ENCODE measurements around the gene ZBTB45.

Gene ZBTB45

DNA sequence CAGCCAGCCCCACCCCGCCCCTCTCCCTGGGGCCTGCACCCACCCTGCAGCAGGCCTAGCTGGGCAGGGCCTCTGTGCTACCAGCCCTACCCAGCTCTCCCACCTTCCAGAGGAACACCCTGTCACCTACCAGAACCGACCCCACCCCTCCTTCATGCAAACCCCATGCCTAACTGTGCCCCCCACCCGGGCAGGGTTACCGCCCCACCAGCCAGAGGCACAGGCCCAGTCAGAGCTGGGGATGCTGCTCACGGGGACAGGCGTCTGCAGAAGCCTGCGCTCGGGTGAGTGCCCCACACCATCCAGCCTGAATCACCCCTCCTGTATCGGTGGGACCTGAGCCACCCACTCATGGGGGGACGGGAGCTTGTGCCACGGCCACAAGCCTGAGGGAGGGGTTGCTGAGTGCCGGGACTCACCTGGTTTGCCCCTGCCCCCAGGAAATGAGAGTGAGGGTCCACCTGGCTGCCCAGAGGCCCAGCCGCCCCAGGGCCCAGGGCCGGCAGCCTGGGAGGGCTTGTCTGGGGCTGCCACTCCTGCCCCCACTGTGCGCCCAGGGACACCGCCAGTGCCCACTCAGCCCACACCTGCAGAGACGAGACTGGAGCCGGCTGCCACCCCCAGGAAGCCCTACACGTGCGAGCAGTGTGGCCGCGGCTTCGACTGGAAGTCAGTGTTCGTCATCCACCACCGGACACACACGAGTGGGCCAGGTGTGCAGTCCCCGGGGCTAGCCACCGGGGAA, 39.7 kb downstream of the ZBTB45 start:
- no peaks in the 10 kb centered on the region for H3K9me3 ChIP-seq (ENCODE audit: control insufficient read depth, insufficient read depth, low read depth, low read length)
- ChIA-PET POLR2A (interaction anchor here (1.0 kb wide), 2 partner anchors 64 to 118 kb away, joined by 3 read pairs; partner anchors contain the start of genes TRIM28 and ZNF497), CTCF (interaction anchor here (0.6 kb wide), 1 partner anchor 428 kb away, joined by 4 read pairs; no protein-coding TSS in a partner anchor)
- TF ChIP-seq HOXD13 (CRISPR knock-in tag; IDR thresholded peaks at IDR 0.05; ENCODE audit: borderline replicate concordance) (peak; percentile 51; the same call in 1 of the 2 replicates), ZNF837 (tag by site-specific recombination; IDR thresholded peaks at IDR 0.05) (no peak), KLF1 (tag by site-specific recombination; IDR thresholded peaks at IDR 0.05) (peak; percentile 79)
- H3K4me3 ChIP-seq (ENCODE audit: low read depth, low read length): no peak overlapping the region
- peaks cover 6% of the 10 kb centered on the region; the same call in 1 of the 2 replicates for H3K4me1 ChIP-seq (ENCODE audit: control insufficient read depth, insufficient read depth, low read length)
- peaks cover 4 to 39% of the 10 kb centered on the region in 2 experiments; a peak in 2 of 3 replicates for H3K36me3 ChIP-seq (ENCODE audit: control insufficient read depth in 2 of 2, insufficient read depth in 1 of 2, low read length in 2 of 2)
- no peak overlapping the region for H3K27ac ChIP-seq (ENCODE audit: extremely low read depth, low read depth, low read length)

- H3K4me3 ChIP-seq (ENCODE audit: low read depth, low read length): no peak overlapping the region
- ChIA-PET CTCF (interaction anchor here (0.6 to 0.8 kb wide), 3 partner anchors 8 to 427 kb away, joined by 3 to 8 read pairs (median 4); no protein-coding TSS in a partner anchor), POLR2A (interaction anchor here (1.0 kb wide), 2 partner anchors 65 to 117 kb away, joined by 3 read pairs; partner anchors contain the start of genes TRIM28 and ZNF497)
- H3K27ac ChIP-seq (ENCODE audit: extremely low read depth, low read depth, low read length): no peak overlapping the region
- peaks cover 4 to 39% of the 10 kb centered on the region in 2 experiments; a peak in 2 of 3 replicates for H3K36me3 ChIP-seq (ENCODE audit: control insufficient read depth in 2 of 2, insufficient read depth in 1 of 2, low read length in 2 of 2)
- H3K9me3 ChIP-seq (ENCODE audit: control insufficient read depth, insufficient read depth, low read depth, low read length): no peaks in the 10 kb centered on the region
- TF ChIP-seq ZNF416 (tag by site-specific recombination; IDR thresholded peaks at IDR 0.05) (no peak), ZNF658 (tag by site-specific recombination; IDR thresholded peaks at IDR 0.05) (no peak), ZNF670 (tag by site-specific recombination; IDR thresholded peaks at IDR 0.05; ENCODE audit: low read depth) (no peak), ZEB2 (tag by site-specific recombination; IDR thresholded peaks at IDR 0.05) (no peak), WT1 (tag by site-specific recombination; IDR thresholded peaks at IDR 0.05) (no peak), KLF8 (tag by site-specific recombination; IDR thresholded peaks at IDR 0.05) (no peak), ZFP3 (tag by site-specific recombination; IDR thresholded peaks at IDR 0.05; ENCODE audit: low read depth) (no peak)
- TF ChIP-seq, protein P1, sequence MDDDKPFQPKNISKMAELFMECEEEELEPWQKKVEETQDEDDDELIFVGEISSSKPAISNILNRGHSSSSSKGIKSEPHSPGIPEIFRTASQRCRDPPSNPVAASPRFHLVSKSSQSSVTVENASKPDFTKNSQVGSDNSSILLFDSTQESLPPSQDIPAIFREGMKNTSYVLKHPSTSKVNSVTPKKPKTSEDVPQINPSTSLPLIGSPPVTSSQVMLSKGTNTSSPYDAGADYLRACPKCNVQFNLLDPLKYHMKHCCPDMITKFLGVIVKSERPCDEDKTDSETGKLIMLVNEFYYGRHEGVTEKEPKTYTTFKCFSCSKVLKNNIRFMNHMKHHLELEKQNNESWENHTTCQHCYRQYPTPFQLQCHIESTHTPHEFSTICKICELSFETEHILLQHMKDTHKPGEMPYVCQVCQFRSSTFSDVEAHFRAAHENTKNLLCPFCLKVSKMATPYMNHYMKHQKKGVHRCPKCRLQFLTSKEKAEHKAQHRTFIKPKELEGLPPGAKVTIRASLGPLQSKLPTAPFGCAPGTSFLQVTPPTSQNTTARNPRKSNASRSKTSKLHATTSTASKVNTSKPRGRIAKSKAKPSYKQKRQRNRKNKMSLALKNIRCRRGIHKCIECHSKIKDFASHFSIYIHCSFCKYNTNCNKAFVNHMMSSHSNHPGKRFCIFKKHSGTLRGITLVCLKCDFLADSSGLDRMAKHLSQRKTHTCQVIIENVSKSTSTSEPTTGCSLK (tag by site-specific recombination; IDR thresholded peaks at IDR 0.05): no peak
- TF ChIP-seq, protein P2, sequence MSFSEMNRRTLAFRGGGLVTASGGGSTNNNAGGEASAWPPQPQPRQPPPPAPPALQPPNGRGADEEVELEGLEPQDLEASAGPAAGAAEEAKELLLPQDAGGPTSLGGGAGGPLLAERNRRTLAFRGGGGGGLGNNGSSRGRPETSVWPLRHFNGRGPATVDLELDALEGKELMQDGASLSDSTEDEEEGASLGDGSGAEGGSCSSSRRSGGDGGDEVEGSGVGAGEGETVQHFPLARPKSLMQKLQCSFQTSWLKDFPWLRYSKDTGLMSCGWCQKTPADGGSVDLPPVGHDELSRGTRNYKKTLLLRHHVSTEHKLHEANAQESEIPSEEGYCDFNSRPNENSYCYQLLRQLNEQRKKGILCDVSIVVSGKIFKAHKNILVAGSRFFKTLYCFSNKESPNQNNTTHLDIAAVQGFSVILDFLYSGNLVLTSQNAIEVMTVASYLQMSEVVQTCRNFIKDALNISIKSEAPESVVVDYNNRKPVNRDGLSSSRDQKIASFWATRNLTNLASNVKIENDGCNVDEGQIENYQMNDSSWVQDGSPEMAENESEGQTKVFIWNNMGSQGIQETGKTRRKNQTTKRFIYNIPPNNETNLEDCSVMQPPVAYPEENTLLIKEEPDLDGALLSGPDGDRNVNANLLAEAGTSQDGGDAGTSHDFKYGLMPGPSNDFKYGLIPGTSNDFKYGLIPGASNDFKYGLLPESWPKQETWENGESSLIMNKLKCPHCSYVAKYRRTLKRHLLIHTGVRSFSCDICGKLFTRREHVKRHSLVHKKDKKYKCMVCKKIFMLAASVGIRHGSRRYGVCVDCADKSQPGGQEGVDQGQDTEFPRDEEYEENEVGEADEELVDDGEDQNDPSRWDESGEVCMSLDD (tag by site-specific recombination; IDR thresholded peaks at IDR 0.05): no peak
- peaks cover 7% of the 10 kb centered on the region; the same call in 1 of the 2 replicates for H3K4me1 ChIP-seq (ENCODE audit: control insufficient read depth, insufficient read depth, low read length)
These were observed 40.3 kb downstream of the ZBTB45 start for GRCh38 chr19:58479303-58479702.

DNA sequence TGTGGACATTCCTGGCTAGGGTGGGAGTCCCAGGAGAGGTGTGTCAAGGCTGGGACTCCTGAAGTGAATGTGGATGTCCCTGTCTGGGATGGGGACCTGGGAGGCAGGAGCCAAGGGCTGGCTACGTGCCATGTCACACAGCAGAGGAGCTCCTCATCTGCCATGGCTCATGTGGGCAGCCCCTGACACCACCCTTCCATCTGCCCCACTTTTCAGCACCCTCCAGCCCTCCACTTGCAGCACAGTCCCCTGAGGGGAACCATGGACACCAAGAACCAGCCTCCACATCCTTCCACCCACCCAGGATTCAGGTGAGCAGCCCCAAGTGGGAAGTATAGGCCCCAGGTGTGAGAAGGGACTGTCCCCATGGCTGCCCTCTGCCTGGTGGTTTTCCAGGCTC, 41.7 kb downstream of the ZBTB45 start:
- CTCF ChIA-PET: interaction anchor here (0.6 kb wide), 1 partner anchor 32 kb away, joined by 3 read pairs; no protein-coding TSS in a partner anchor
- Histone ChIP-seq H3K9me3 (ENCODE audit: control insufficient read depth, insufficient read depth, low read depth, low read length) (no peaks in the 10 kb centered on the region), H3K27ac (ENCODE audit: extremely low read depth, low read depth, low read length) (no peak overlapping the region), H3K4me1 (ENCODE audit: control insufficient read depth, insufficient read depth, low read length) (peaks cover 7% of the 10 kb centered on the region; the same call in 1 of the 2 replicates), H3K36me3 (ENCODE audit: control insufficient read depth in 2 of 2, insufficient read depth in 1 of 2, low read length in 2 of 2) (peaks cover 10 to 51% of the 10 kb centered on the region in 2 experiments), H3K4me3 (ENCODE audit: low read depth, low read length) (no peak overlapping the region)
- TF ChIP-seq ZBTB17 (tag by site-specific recombination; IDR thresholded peaks at IDR 0.05) (no peak), ZNF701 (tag by site-specific recombination; IDR thresholded peaks at IDR 0.05) (no peak), ZNF394 (tag by site-specific recombination; IDR thresholded peaks at IDR 0.05; ENCODE audit: borderline replicate concordance) (no peak), ZNF239 (tag by site-specific recombination; IDR thresholded peaks at IDR 0.05) (no peak), ZNF629 (tag by site-specific recombination; IDR thresholded peaks at IDR 0.05) (no peak), ZNF184 (tag by site-specific recombination; IDR thresholded peaks at IDR 0.05) (no peak), KLF1 (tag by site-specific recombination; IDR thresholded peaks at IDR 0.05) (no peak)
- TF ChIP-seq, protein P3, sequence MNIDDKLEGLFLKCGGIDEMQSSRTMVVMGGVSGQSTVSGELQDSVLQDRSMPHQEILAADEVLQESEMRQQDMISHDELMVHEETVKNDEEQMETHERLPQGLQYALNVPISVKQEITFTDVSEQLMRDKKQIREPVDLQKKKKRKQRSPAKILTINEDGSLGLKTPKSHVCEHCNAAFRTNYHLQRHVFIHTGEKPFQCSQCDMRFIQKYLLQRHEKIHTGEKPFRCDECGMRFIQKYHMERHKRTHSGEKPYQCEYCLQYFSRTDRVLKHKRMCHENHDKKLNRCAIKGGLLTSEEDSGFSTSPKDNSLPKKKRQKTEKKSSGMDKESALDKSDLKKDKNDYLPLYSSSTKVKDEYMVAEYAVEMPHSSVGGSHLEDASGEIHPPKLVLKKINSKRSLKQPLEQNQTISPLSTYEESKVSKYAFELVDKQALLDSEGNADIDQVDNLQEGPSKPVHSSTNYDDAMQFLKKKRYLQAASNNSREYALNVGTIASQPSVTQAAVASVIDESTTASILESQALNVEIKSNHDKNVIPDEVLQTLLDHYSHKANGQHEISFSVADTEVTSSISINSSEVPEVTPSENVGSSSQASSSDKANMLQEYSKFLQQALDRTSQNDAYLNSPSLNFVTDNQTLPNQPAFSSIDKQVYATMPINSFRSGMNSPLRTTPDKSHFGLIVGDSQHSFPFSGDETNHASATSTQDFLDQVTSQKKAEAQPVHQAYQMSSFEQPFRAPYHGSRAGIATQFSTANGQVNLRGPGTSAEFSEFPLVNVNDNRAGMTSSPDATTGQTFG (tag by site-specific recombination; IDR thresholded peaks at IDR 0.05; ENCODE audit: borderline replicate concordance): no peak
- POLR2A ChIA-PET: interaction anchor here (1.0 to 1.5 kb wide), 3 partner anchors 26 to 115 kb away, joined by 4 read pairs; partner anchors contain the start of genes ZBTB45, ZNF324B and ZNF497
